OCI-LY7 (cell line): ENCODE measurements around the gene MED14. TPM values are rescaled to one million over a fixed set of nuclear protein-coding genes. Genes with fewer than 3 reads are reported as not detected.

Experiments used
- BruUV-seq: library from RNA; stranded (reverse); fragments of 400-500 nt; replicated peaks from 2 replicates; lab custom pipeline; 2021; lab: Mats Ljungman, UMichigan
- CTCF ChIA-PET: fragments of 300-600 bp; sonication (Branson Sonifier 250); formaldehyde crosslinking; loops from one replicate; lab custom pipeline; 2022; ENCODE audit warnings: antibody characterized with exemption; ENCODE audit not compliant: unreplicated experiment; lab: Charles Lee
- POLR2A ChIA-PET: fragments of 300-600 bp; sonication (Branson Sonifier 250); formaldehyde crosslinking; loops from one replicate; lab custom pipeline; 2022; ENCODE audit warnings: antibody characterized with exemption; lab: Charles Lee
- DNase-seq: peaks from one replicate; pipeline ENCODE4 v3.0.0-alpha.2; 2015; ENCODE audit warnings: low spot score
- H2AFZ ChIP-seq: fragments of 200-600 bp; sonication (generic), shearing (Covaris generic); 2 replicates; pipeline ENCODE4 v1.6.1; 2014; ENCODE audit warnings: mild to moderate bottlenecking, antibody characterized with exemption, low read length, moderate library complexity
- H3K27ac ChIP-seq: fragments of 200-600 bp; sonication (generic); 2 replicates; pipeline ENCODE4 v1.5.1; 2014; ENCODE audit warnings: mixed run types, low read depth, mild to moderate bottlenecking, moderate library complexity, low read length, inconsistent platforms; ENCODE audit not compliant: poor library complexity, severe bottlenecking
- H3K36me3 ChIP-seq: fragments of 200-600 bp; sonication (generic); 2 replicates; pipeline ENCODE4 v1.6.1; 2014; ENCODE audit warnings: mild to moderate bottlenecking, antibody characterized with exemption, low read length, moderate library complexity, mixed read lengths; ENCODE audit not compliant: insufficient read depth
- H3K4me1 ChIP-seq: fragments of 200-600 bp; sonication (generic); 2 replicates; pipeline ENCODE4 v1.5.1; 2014; ENCODE audit warnings: mild to moderate bottlenecking, low read length; ENCODE audit not compliant: insufficient read depth, poor library complexity, severe bottlenecking
- H3K4me2 ChIP-seq: fragments of 200-600 bp; sonication (generic); 2 replicates; pipeline ENCODE4 v1.6.1; 2014; ENCODE audit warnings: mild to moderate bottlenecking, low read length
- H3K4me3 ChIP-seq: fragments of 200-600 bp; sonication (generic); 2 replicates; pipeline ENCODE4 v1.5.1; 2014; ENCODE audit warnings: mild to moderate bottlenecking, low read depth, low read length; ENCODE audit not compliant: poor library complexity, severe bottlenecking
- H3K79me2 ChIP-seq: fragments of 200-600 bp; sonication (generic); 2 replicates; pipeline ENCODE4 v1.6.1; 2016; ENCODE audit warnings: low read depth, mild to moderate bottlenecking, low read length, moderate library complexity, mixed read lengths; ENCODE audit not compliant: insufficient read depth
- H3K9me2 ChIP-seq: fragments of 200-600 bp; sonication (generic); 2 replicates; pipeline ENCODE4 v1.6.1; 2016; ENCODE audit warnings: mild to moderate bottlenecking, low read length, mixed read lengths; ENCODE audit not compliant: insufficient read depth
- H3K9me3 ChIP-seq: fragments of 200-600 bp; sonication (generic); 2 replicates; pipeline ENCODE4 v1.6.1; 2014; ENCODE audit warnings: mild to moderate bottlenecking, mixed run types, low read length, mixed read lengths
- H4K20me1 ChIP-seq: fragments of 200-600 bp; sonication (generic); 2 replicates; pipeline ENCODE4 v1.6.1; 2014; ENCODE audit warnings: mild to moderate bottlenecking, antibody characterized with exemption, low read length, moderate library complexity, mixed read lengths; ENCODE audit not compliant: insufficient read depth
- CTCF ChIP-seq: fragments of 200-600 bp; sonication (generic); conservative IDR thresholded peaks from 2 replicates; pipeline ENCODE4 v1.5.1; 2014; ENCODE audit warnings: mild to moderate bottlenecking, antibody characterized with exemption, low read length, moderate library complexity, mixed read lengths
- EZH2phosphoT487 ChIP-seq: fragments of 200-600 bp; sonication (generic); IDR thresholded peaks from 2 replicates; pipeline ENCODE4 v1.6.1; 2018; ENCODE audit warnings: low read depth, borderline replicate concordance, mild to moderate bottlenecking, mixed run types, antibody characterized with exemption, low read length, moderate library complexity, mixed read lengths
- intact Hi-C: fragments of 100-400 bp; cut with micrococcal nuclease; formaldehyde crosslinking; loops from one replicate; pipeline ENCODE4 v1.10.0; 2022; ENCODE audit not compliant: unreplicated experiment
- total RNA-seq, 2 experiments: library from RNA; depleted of rRNA in 1 of 2; stranded (reverse); fragments of >200 nt in 1 of 2; shearing (Covaris generic) in 1 of 2; gene quantifications; 2 replicates each; pipeline ENCODE4 v1.2.3, GENCODE V29; 2014 to 2022

MED14 gene
- total RNA-seq, 2 experiments from 2014 or later = 28.1 to 57.0 TPM

DNA sequence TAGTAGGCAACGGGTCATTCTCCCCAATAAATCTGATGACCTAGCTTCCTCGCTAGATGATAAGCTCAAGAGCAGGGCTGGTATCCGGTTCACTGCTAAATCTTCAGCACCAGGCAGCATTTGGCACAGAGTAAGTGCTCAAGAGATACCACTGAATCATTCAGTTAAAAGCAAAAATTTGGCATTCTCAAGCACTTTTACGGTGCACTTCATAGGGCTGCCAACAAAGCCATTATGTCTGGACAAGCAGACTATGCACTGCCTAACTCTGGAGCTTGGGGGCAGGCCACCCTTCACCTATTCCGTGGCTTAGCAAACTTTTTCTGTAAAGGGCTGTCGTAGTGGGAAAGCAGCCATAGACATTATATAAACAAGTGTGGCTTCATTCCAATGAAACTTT, 64.2 kb downstream of the MED14 start:
- H3K4me2 ChIP-seq = no peak overlapping the region
- TF ChIP-seq CTCF (no peak), EZH2phosphoT487 (no peak)
- H3K9me3 ChIP-seq = no peaks in the 10 kb centered on the region
- CTCF ChIA-PET = no interaction called here
- H3K79me2 ChIP-seq = no peaks in the 10 kb centered on the region
- no peaks in the 10 kb centered on the region for H4K20me1 ChIP-seq
- BruUV-seq = no TSS peak
- no peak overlapping the region for H2AFZ ChIP-seq
- no peak overlapping the region for H3K27ac ChIP-seq
- no peak for DNase-seq
- peaks cover 85% of the 10 kb centered on the region for H3K36me3 ChIP-seq
- H3K9me2 ChIP-seq = no peaks in the 10 kb centered on the region
- H3K4me1 ChIP-seq = no peaks in the 10 kb centered on the region
- POLR2A ChIA-PET = no interaction called here
- intact Hi-C loops = no loop called here
- H3K4me3 ChIP-seq = no peak overlapping the region

- Histone ChIP-seq H3K79me2 (no peaks in the 10 kb centered on the region), H3K4me3 (no peak overlapping the region), H3K9me3 (no peaks in the 10 kb centered on the region), H3K4me2 (no peak overlapping the region), H2AFZ (no peak overlapping the region), H4K20me1 (no peaks in the 10 kb centered on the region), H3K36me3 (peaks cover 74% of the 10 kb centered on the region), H3K27ac (no peak overlapping the region), H3K4me1 (no peaks in the 10 kb centered on the region), H3K9me2 (no peaks in the 10 kb centered on the region)
- no peak for DNase-seq
- intact Hi-C loops = no loop called here
- ChIA-PET POLR2A (interaction anchor here (0.6 kb wide), 1 partner anchor 350 kb away, joined by 3 read pairs; no protein-coding TSS in a partner anchor), CTCF (no interaction called here)
- 0 out of 2 replicates have a peak, but pooled peaks have one; percentile 14 for TF ChIP-seq CTCF
- no peak for TF ChIP-seq EZH2phosphoT487
- BruUV-seq = no TSS peak
Measured at GRCh38 chrX:40663880-40664630, 71.3 kb downstream of the MED14 start.

GRCh38 chrX:40663078-40663740, 72.1 kb downstream of the MED14 start:
- no peaks in the 10 kb centered on the region for H4K20me1 ChIP-seq
- no peak overlapping the region for H2AFZ ChIP-seq
- H3K4me3 ChIP-seq = no peak overlapping the region
- ChIA-PET POLR2A (no interaction called here), CTCF (no interaction called here)
- no peaks in the 10 kb centered on the region for H3K79me2 ChIP-seq
- no peak overlapping the region for H3K27ac ChIP-seq
- TF ChIP-seq EZH2phosphoT487 (no peak), CTCF (no peak)
- no peak overlapping the region for H3K4me2 ChIP-seq
- no peaks in the 10 kb centered on the region for H3K9me2 ChIP-seq
- intact Hi-C loops = no loop called here
- no TSS peak for BruUV-seq
- H3K4me1 ChIP-seq = no peaks in the 10 kb centered on the region
- DNase-seq = no peak
- no peaks in the 10 kb centered on the region for H3K9me3 ChIP-seq
- H3K36me3 ChIP-seq = peaks cover 70% of the 10 kb centered on the region
